NCI-H2196 treated with DMSO at 0.1 percent for 48 hours (cell line): ENCODE data around the gene MKRN2.

Experiments
- DNase-seq: peaks from one replicate; lab custom pipeline; 2025; ENCODE audit not compliant: unreplicated experiment; lab: John Stamatoyannopoulos, UW

The MKRN2 gene

DNA sequence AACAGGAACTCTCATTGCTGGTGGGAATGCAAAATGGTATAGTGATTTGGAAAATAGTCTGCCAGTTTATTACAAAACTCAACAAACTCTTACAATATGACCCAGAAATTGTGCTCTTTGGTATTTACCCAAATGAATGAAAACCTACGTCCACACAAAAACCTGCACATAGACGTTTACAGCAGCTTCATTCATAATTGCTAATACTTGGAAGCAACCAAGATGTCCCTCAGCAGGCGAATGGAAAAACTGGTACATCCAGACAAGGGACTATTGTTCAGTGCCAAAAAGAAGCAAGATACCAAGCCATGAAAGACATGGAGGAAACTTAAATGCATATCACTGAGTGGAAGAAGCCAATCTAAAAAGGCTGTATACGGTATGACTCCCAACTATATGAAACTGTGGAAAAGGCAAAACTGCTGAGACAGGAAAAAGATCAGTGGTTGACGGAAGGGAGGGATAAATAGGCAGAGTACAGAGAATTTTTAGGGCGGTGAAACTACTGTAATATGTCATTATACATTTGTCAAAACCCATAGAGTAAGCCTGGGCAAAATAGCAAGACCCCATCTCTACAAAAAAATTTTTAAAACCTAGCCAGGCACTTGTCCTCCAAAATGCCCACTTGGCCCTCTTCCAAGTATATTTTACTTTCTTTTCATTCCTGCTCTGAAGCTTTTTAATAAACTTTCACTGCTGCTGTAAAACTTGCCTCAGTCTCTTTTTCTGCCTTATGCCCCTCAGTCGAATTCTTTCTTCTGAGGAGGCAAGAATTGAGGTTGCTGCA lies 6.7 kb upstream of the MKRN2 start:
- DNase-seq, result no peak

DNA sequence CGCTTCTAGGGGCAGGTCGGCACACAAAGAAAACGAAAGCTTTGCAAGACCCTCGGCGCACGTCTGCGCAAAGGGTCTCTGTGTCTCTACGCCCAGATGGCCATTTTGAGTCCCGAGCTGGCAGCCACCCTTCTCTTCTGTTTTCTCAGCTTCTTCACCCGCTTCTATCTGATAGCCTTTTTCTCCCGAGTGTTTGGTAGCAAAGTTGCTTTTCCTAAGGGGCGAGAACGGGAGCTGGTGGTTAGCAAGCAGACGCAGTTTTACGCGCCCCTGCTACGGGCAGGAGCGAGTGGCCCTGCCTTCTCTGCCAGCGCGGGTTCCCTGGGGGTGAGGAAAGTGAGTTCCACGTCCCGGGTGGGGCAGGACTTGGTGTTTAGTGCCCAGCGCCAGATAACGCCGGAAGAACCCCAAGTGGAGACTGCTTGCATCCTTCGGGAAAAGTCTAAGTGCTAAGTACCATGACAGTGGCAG lies 2.9 kb upstream of the MKRN2 start:
- no peak for DNase-seq

DNA sequence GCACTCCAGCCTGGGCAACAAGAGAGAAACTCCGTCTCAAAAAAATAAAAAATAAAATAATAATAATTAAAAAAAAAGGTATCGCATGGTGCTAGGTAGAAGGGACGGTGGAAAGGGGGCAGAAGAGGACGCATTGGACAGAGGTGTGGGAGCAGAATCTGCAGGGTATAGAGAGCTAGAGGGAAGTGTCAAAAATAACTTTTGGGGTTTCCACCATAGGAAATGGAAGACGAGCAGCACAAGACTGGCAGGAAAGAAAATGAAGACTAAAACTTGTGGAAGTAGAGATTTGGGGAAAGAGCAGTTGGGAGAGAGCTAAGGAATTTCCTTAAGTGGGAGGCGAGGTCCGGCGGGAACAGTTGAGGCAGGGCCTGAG lies 585 bp upstream of the MKRN2 start:
- no peak for DNase-seq

DNA sequence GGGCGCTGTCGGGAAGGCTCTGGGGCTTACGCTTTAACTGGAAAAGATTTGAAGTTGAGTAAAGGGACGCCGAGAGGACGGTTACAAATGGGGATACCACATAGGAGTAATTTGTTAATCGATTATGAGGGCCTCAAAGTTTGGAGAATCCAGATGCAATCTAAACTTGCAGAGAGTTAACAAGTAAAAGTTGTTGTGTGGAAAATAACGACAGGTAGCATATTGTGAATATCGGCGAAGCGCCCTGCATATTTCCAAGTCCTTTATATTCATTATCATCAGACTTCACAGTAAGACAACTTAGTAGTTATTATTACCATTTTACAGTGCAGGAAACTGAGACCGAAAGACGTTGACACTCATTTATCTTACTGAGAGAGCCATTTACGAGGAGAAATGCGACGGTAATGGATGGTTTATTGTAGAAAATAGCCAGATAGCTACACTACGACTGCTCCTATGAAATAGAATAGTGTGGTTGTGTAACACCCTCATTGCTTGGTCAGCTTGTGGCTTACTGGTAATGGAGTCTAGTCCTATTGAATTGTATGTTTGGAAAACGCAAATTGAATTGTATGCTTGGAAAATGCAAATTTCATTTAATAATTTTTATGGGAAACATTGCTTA lies 700 bp downstream of the MKRN2 start:
- DNase-seq, result no peak

DNA sequence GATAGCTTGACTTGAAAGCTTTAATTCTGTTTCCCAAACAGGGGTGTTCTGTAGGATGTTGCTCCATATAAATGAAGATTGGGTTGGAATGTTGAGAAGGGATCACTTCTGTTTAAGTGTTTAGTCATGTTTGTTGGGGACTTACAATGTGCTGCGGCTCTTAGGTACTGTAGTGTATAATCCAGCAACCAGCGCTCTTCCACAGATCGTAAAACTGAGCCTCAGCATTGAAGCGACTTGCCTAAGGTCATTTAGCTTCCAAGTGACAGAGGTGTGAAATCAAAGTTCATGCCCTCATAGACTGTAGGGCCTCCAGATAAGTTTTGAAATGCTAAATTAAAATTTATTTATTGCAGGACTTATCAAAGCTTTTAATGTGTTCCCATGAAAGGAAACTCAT lies 1.8 kb downstream of the MKRN2 start:
- DNase-seq, result no peak

DNA sequence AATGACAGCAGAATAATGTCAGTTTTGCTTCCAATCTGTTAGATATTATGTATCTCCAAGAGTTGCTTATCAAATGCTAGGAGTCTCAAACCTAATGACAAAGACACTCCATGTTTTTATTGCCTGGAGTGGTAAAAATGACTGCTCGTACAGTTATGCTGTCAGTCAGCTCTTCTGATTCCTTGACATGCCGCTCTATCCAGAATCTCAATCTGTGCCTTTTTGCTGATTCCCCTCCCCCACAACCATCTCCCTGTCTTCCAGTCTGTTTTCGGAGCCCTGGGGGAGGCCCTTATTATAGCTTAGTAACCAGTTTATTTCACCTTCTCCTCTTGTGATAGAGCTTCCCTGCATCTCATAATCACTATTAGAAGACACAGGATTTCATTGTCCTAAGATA lies 2.6 kb downstream of the MKRN2 start:
- DNase-seq, result no peak

DNA sequence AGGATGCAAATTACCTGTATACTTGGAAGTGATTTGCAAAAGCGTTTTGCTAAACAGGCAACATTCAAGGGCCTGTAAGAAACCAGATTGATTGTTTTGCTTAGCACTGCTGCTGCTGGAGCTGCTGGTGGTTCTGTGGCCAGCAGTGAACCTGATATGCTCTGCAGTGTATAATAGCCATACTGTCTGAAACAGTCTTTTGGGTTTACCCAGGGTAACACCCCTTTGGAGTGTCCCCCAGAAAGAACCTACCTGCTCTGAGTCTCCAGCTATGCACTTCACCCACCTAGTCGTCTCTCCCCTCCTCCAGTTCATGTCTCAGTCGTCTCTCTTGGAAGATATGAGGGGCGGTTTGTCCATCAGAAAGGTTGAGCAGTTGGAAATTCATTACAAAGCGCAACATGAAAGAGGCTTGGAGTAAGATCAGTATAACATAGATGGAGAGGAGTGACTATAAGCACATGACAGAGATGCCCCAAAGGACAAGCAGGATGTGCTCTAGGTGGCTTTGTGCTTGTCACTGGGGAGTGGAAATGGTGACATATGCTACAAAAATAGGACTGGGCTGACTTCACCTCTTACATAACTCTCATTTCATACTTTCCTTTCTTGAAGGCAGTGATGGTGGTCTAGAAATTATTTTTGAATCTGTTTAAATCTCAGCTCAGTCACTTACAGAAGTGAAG lies 3.8 kb downstream of the MKRN2 start:
- no peak for DNase-seq

DNA sequence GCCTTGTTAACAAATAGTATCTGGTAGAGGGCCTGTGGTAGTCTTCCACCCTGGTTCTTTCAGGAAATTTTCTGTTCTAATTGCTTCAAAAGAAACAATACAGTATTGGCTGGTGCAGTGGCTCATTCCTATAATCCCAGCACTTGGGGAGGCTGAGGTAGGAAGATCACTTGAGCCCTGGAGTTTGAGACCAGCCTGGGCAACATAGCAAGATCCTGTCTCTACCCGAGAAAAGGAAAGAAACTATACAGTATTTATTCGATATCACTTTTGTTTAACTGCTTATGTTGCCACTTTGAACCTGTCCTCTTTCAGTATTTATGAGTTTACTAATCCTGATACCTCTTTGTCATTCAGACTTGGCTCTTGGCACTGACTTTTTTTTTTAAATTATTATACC lies 4.5 kb downstream of the MKRN2 start:
- DNase-seq, result no peak

DNA sequence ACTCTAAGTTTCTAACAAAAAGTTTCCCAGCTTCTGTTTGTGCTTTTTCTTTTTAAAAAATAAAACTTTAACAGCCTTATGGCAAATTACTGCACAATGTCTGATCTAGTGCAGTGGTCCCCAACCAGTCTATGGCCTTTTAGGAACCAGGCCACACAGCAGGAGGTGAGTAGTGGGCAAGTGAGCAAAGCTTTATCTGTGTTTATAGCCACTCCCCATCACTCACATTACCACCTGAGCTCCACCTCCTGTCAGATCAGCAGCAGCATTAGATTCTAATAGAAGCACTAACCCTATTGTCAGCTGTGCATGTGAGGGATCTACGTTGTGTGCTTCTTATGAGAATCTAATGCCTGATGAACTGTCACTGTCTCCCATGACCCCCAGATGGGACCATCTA lies 5.6 kb downstream of the MKRN2 start:
- DNase-seq, result no peak

DNA sequence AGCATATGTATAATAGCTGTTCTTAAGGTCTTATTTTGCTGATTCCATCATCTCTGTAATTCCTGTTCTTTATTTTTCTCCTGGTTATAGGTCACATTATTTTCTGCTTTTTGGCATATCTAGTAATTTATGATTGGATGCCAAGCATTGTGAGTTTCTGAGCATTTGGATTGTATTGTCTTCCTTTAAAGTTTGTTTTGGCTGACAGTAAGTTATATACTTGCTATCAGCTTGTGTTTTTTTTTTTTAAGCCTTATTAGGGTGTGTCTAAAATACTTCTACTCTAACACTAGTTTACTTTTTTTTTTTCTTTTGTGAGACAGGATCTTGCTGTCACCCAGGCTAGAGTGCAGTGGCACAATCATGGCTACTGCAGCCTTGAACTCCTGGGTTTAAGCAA lies 10.1 kb downstream of the MKRN2 start:
- DNase-seq, result no peak

DNA sequence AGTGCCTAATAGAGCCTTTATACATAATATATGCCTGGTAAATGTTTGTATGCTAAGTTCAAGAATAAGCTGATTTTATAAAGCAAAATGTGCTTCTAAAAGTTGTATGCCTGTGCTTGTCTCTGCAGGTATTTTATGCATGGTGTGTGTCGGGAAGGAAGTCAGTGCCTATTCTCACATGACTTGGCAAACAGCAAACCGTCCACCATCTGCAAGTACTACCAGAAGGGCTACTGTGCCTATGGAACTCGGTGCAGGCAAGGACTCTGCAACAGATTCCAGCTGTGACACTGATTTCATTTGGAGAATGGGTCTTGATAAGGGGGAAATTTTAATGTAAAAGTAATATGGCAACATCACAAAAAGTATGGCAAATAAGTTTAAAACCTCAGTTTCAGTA lies 11.9 kb downstream of the MKRN2 start:
- DNase-seq, result no peak

DNA sequence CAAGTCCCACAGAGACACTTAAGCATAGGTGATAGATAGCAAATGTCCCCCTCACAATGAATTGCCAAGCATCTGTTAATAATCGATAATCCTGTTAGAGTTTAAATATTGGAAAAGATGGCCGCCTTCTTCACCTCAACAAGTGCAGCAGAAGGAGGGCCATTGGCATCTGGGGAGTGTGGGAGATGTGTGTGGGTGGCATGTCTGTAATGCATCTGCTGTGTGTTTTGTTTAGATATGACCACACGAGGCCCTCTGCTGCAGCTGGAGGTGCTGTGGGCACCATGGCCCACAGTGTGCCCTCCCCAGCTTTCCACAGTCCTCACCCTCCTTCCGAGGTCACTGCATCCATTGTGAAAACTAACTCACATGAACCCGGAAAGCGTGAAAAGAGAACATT lies 12.9 kb downstream of the MKRN2 start:
- DNase-seq, result no peak

DNA sequence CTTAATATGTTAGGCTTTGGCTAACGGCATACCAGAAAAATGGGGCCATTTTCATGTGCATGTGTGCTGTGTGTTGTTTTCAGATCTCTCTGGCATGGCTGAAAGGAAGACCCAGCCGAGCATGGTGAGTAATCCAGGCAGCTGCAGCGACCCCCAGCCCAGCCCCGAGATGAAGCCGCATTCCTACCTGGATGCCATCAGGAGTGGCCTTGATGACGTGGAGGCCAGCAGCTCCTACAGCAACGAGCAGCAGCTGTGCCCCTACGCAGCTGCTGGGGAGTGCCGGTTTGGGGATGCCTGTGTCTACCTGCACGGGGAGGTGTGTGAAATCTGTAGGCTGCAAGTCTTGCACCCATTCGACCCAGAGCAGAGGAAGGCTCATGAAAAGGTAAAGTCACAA lies 15.1 kb downstream of the MKRN2 start:
- DNase-seq, result no peak

DNA sequence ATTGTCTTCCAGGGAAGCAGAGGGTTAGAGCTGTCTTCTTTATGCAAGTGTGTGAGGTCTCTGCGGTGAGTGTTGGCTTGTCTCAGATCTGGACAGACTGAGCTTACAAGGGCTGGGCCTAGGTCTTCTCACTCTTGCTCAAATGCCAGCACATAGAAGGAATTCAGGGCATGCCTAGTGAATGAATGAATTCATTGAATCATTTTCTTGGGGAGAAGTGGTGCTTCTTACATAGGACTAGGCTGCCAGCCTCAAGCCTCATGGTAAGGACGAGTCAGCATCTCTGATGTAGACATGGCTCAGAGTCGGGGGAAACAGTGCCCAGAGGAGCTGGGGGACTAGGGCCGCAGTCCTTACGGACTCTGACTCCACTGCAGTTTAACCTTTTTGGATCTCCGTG lies 17.2 kb downstream of the MKRN2 start:
- no peak for DNase-seq

DNA sequence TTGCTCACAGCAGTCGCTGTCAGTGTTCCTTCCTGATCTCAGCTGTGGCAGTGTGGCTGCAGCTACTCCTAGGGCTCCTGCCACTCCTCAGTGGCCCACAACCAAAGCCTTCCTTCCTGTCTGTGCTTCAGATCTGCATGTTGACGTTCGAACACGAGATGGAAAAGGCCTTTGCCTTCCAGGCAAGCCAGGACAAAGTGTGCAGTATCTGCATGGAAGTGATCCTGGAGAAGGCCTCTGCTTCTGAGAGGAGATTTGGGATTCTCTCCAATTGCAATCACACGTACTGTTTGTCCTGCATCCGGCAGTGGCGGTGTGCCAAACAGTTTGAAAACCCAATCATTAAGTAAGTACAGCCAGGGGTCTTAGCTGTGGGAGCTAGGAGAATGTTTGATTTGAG lies 17.8 kb downstream of the MKRN2 start:
- no peak for DNase-seq

DNA sequence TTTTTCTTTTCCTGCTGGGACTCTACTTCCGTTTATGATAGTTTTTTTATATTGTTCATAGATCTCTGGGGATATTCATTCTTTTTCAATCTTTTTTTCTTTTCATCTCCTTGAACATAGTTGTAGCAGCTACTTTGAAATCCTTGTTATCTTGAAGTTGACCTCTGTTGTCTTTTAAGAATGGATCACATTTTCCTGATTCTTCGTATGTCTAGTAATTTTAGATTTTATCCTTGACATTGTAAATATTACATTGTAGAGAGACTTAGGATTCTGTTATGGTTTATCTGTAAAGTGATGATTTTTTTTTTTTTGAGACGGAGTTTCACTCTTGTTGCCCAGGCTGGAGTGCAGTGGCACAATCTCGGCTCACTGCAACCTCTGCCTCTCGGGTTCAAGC lies 20.5 kb downstream of the MKRN2 start:
- no peak for DNase-seq

DNA sequence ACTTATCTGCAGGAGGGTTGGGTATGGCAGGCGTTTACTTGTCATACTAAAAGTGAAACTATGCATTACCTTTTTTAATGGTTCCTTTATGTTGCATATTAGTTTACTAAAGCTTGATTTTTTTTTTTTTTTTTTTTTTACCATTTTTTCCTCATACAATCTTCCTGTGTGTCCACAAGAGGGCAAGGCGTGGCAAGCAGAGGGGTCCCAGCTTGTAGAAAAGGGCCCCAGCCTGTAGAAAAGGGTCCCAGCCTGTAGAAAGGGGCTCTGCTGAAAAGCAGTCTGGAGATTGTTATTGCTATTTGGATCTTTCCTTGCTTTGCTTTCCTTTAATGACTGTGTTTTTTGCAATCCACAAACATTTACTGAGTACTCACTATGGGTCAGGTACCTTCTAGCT lies 21.9 kb downstream of the MKRN2 start:
- no peak for DNase-seq

DNA sequence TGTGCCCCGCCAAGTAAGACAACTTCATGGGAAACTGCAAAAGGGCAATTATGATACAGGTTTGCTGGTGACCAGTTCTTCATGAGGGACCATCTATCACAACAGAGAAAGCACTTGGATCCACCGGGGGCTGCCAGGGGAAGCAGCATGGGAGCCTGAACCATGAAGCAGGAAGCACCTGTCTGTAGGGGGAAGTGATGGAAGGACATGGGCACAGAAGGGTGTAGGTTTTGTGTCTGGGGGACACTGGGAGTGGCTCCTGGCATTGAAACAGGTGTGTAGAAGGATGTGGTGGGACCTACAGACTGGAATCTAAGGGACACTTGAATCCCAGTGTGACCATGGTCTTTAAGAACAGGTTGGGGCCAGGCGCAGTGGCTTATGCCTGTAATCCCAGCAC lies 22.6 kb downstream of the MKRN2 start:
- DNase-seq, result no peak

DNA sequence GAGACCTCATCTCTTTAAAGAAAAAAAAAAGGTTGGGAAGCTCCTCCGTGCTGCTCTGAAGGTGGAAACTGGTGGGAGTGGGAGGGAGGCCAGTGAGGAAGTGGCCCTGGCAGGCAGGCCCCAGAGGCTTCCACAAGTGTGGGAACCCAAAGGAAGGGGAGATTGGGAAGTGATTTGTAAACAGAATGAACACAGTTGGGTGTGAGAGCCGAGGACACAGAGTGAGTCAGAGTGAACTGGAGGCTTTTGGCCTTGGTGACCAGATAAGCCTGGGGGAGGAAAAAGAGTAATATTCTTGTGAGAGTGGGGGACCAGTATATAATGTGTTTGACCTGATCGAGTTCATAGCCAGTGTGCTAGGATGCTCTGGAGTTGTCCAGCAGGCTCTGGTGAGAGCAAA lies 23.0 kb downstream of the MKRN2 start:
- DNase-seq, result no peak

DNA sequence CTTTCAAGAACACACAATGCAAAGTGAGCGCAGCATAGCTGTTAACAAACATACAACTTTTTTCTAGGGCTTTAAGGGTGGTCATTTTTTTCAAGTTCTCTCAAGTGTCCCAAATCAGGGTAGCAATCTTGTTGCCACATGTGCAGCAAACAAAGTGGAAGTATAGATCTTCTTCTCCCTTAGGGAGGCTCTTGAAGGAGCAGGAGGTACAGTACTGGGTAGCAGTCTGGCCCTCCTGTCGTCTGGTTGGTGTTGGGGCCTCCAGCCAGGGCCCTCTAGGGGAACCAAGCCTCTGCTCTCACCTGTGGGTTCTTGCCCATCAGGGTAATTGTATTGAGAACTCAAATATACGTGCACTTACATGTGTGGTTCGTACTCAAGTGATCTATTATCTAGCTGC lies 25.8 kb downstream of the MKRN2 start:
- DNase-seq, result no peak

DNA sequence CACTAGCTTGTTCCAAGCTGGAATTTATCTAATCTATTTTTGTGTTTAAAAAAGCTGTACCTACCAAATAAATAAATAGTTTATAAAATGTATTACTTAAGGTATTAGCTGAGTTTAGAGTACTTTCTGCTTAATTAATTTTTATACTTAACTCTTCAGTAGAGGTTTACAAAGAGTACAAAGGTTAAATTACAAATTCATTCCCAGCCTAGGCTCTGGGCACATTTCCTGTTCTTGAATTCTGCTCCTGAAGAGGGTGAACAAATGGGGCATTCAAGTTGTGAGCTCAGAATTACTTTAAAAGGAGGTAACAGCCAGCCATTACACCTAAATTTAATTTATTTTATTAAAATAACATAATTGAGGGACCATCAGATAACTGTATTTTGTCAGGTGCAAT lies 26.4 kb downstream of the MKRN2 start:
- no peak for DNase-seq

DNA sequence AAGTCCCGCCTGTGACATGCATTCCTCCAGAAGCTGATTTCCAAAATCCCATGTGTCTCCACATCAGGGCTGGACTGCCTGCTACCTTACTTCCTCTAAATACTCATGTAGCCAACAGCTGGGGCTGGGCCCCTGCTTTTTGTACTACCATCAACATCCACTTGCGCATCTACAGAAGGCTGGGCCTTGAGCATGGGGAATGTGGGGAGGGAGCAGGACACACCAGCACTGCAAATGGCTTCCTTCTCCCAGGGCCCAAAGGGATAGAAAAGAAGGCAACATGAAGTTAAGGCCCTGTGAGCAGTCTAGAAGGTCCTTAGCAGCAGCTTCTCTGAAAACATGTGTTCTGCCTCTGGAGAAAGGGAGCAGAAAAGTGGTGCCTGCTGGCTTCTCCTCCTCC lies 27.2 kb downstream of the MKRN2 start:
- no peak for DNase-seq
